ENCODE measurements around the gene THAP5.

GRCh38 chr7:108592646-108593201 is 23.2 kb upstream of the THAP5 start:
- peak; percentile 63 for TF ChIP-seq CTCF (conservative IDR thresholded peaks at IDR 0.05; ENCODE audit: low read depth, low read length)
- TF ChIP-seq EZH2 (IDR thresholded peaks at IDR 0.05; ENCODE audit: borderline replicate concordance, low read depth, low read length, poor library complexity, severe bottlenecking), result no peak
